Measurements from ENCODE around the gene C4orf54.

C4orf54 gene

GRCh38 chr4:99651811-99652485, 5.7 kb downstream of the C4orf54 start:
- DNase-seq (ENCODE audit: low spot score) = no peak

- DNase-seq (ENCODE audit: low spot score) = no peak
Measured at GRCh38 chr4:99651016-99651769, 6.4 kb downstream of the C4orf54 start.

GRCh38 chr4:99649778-99650177, 7.8 kb downstream of the C4orf54 start:
- no peak for DNase-seq (ENCODE audit: low spot score)

GRCh38 chr4:99649208-99649607, 8.4 kb downstream of the C4orf54 start:
- DNase-seq (ENCODE audit: low spot score) = no peak

- no peak for DNase-seq (ENCODE audit: low spot score)
Measured at GRCh38 chr4:99648321-99648720, 9.3 kb downstream of the C4orf54 start.

GRCh38 chr4:99647071-99647470, 10.6 kb downstream of the C4orf54 start:
- no peak for DNase-seq (ENCODE audit: low spot score)

GRCh38 chr4:99645638-99646037, 12.0 kb downstream of the C4orf54 start:
- DNase-seq (ENCODE audit: low spot score) = no peak

GRCh38 chr4:99645036-99645435, 12.6 kb downstream of the C4orf54 start:
- DNase-seq (ENCODE audit: low spot score) = no peak

- DNase-seq (ENCODE audit: low spot score) = no peak
Measured at GRCh38 chr4:99644453-99644852, 13.2 kb downstream of the C4orf54 start.

GRCh38 chr4:99642725-99643489, 14.7 kb downstream of the C4orf54 start:
- peak; percentile 48 for DNase-seq (ENCODE audit: low spot score)

- no peak for DNase-seq (ENCODE audit: low spot score)
Measured at GRCh38 chr4:99640676-99641075, 17.0 kb downstream of the C4orf54 start.

GRCh38 chr4:99637174-99637573, 20.5 kb downstream of the C4orf54 start:
- DNase-seq (ENCODE audit: low spot score) = no peak

- no peak for DNase-seq (ENCODE audit: low spot score)
Measured at GRCh38 chr4:99636422-99636821, 21.2 kb downstream of the C4orf54 start.

GRCh38 chr4:99635601-99636000, 22.0 kb downstream of the C4orf54 start:
- DNase-seq (ENCODE audit: low spot score) = no peak

- no peak for DNase-seq (ENCODE audit: low spot score)
Measured at GRCh38 chr4:99634742-99635360, 22.8 kb downstream of the C4orf54 start.

- no peak for DNase-seq (ENCODE audit: low spot score)
Measured at GRCh38 chr4:99633772-99634171, 23.9 kb downstream of the C4orf54 start.

GRCh38 chr4:99630857-99631360, 26.7 kb downstream of the C4orf54 start:
- DNase-seq (ENCODE audit: low spot score) = no peak

- no peak for DNase-seq (ENCODE audit: low spot score)
Measured at GRCh38 chr4:99629962-99630554, 27.6 kb downstream of the C4orf54 start.

- no peak for DNase-seq (ENCODE audit: low spot score)
Measured at GRCh38 chr4:99628040-99628439, 29.6 kb downstream of the C4orf54 start.

GRCh38 chr4:99625369-99625768, 32.3 kb downstream of the C4orf54 start:
- no peak for DNase-seq (ENCODE audit: low spot score)

- no peak for DNase-seq (ENCODE audit: low spot score)
Measured at GRCh38 chr4:99624141-99624719, 33.4 kb downstream of the C4orf54 start.
